ENCODE data around the gene ING3.

DNA sequence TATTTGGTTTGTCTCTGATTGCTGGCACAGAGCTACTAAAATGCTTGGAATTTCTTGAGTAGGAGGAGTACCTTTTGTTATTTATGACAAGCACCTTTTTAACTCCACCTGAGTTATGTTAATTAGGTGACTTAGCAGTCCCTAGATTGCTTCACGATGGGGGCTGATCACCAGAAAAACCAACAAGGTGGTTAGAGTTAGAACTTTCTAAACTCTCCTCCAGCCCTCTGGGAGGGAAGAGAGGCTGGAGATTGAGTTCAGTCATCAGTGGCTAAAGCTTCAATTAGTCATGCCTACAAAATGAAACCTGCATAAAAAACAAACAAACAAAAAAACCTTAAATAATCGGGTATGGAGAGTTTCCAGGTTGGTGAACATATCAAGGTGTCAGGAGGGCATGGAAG is 23.6 kb upstream of the ING3 start:
- no peak for TF ChIP-seq CTCF (IDR thresholded peaks at IDR 0.05)
- TF ChIP-seq POLR2A (IDR thresholded peaks at IDR 0.05) = no peak
- no peak for TF ChIP-seq POLR2AphosphoS5 (IDR thresholded peaks at IDR 0.05; ENCODE audit: insufficient read depth in 1 of 2, low read depth in 1 of 2)

Data from vagina (tissue), 2 donors.